Upper lobe of left lung (tissue), 6 donors: ENCODE data around the gene ANKRD23. TPM values are rescaled to one million over a fixed set of nuclear protein-coding genes. Genes with fewer than 3 reads are reported as not detected.
A peak's percentile ranks its signal among the peaks of the same experiment; 100 is the strongest.

ENCODE experiments used
- ATAC-seq, 2 donors: fragments of 200-7000 bp; cut with Tn5 transposase; one replicate each; pipeline ENCODE4 v1.9.1; 2022; ENCODE audit warnings: mild to moderate bottlenecking in 2 of 2, moderate library complexity in 2 of 2; ENCODE audit not compliant: low FRiP score in 2 of 2
- DNase-seq, 2 donors: peaks; one replicate each; pipeline ENCODE4 v3.0.0-alpha.2; 2019 to 2020
- H3K27ac ChIP-seq, 4 donors: fragments of 200-600 bp; sonication (generic); one replicate each; pipeline ENCODE4 v1.5.1; 2016 to 2019
- H3K27me3 ChIP-seq, 4 donors: fragments of 200-600 bp; sonication (generic); one replicate each; pipeline ENCODE4 v1.5.1; 2017 to 2019
- H3K36me3 ChIP-seq, 4 donors: fragments of 200-600 bp; sonication (generic); one replicate each; pipeline ENCODE4 v1.5.1; 2016 to 2019
- H3K4me1 ChIP-seq, 4 donors: fragments of 200-600 bp; sonication (generic); one replicate each; pipeline ENCODE4 v1.5.1; 2018 to 2019
- H3K4me3 ChIP-seq, 4 donors: fragments of 200-600 bp; sonication (generic); one replicate each; pipeline ENCODE4 v1.5.1; 2017 to 2019; ENCODE audit warnings: mild to moderate bottlenecking in 2 of 4, moderate library complexity in 1 of 4
- H3K9me3 ChIP-seq, 4 donors: fragments of 200-600 bp; sonication (generic); one replicate each; pipeline ENCODE4 v1.5.1; 2018 to 2019
- EP300 ChIP-seq, 4 donors: sonication (generic); formaldehyde crosslinking; IDR thresholded peaks; one replicate each; pipeline ENCODE4 v1.5.1; 2017; ENCODE audit warnings: antibody characterized with exemption in 4 of 4, control low read depth in 2 of 4
- POLR2A ChIP-seq, 4 donors: fragments of 450-650 bp; IDR thresholded peaks; one replicate each; pipeline ENCODE4 v1.5.1; 2016 to 2017; ENCODE audit warnings: antibody characterized with exemption in 4 of 4, mild to moderate bottlenecking in 2 of 4
- POLR2AphosphoS5 ChIP-seq, 2 donors: sonication (generic); formaldehyde crosslinking; IDR thresholded peaks; one replicate each; pipeline ENCODE4 v1.5.1; 2017; ENCODE audit warnings: antibody characterized with exemption in 2 of 2
- WGBS, 2 donors: methylation state at CpG; one replicate each; pipeline ENCODE4 v1.1.5; 2017 to 2018; 5-methylcytosine and 5-hydroxymethylcytosine counted together
- total RNA-seq, 6 donors: library from RNA; depleted of rRNA in 4 of 6; stranded (reverse); fragments of >200 nt in 4 of 6; gene quantifications; one replicate each; pipeline versions ENCODE4 v1.1.0 to v1.2.1, GENCODE V29; 2016 to 2021
- TF ChIP-seq, protein P1 (sequence below), 6 experiments: fragments of 450-650 bp in 4 of 6; fragments of 200-600 bp in 2 of 6; sonication (generic) in 2 of 6; IDR thresholded peaks; one replicate each; pipeline ENCODE4 v1.5.1; 2016 to 2019; ENCODE audit warnings: antibody characterized with exemption in 6 of 6
- donor health status: DM: no; HTN: no; CAD: no; lungs with moderate emphysema.
- donor health status: DM: no; HTN: yes; CAD: no; lungs with severe emphysema.

Gene ANKRD23
- total RNA-seq, 6 donors from 2014 or later = 2.0 to 27.2 (median 2.8) TPM

DNA sequence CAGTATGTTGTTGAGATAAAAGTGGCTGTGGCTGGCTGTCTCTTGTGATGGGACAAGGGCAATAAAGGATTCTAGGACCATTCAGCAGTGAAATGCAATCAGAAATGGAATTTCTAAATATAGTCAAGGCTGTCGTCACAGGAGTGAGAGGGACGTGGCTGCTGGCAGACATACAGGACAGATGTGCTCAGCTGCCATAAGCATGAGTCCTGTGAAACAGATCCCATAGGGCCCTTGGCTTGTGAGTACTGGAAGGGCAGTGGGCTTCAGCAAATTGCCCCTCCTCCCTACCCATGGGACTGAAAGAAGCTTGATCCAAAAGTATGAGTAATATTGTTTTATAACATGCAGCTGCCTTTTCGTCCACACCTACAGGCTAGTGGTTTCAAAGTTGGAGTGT is 31.9 kb downstream of the ANKRD23 start:
- H3K27me3 ChIP-seq = no peaks in the 10 kb centered on the region
- no peak overlapping the region for H3K27ac ChIP-seq
- H3K36me3 ChIP-seq = peaks cover 0 to 23% (median 3%) of the 10 kb centered on the region in 4 donors
- ATAC-seq (peak in 1 of 2 donors; percentile 18), DNase-seq (no peak)
- no peak for TF ChIP-seq POLR2A (IDR thresholded peaks at IDR 0.05)
- TF ChIP-seq POLR2AphosphoS5 (IDR thresholded peaks at IDR 0.05) = no peak
- TF ChIP-seq EP300 (IDR thresholded peaks at IDR 0.05) = no peak
- TF ChIP-seq, protein P1, sequence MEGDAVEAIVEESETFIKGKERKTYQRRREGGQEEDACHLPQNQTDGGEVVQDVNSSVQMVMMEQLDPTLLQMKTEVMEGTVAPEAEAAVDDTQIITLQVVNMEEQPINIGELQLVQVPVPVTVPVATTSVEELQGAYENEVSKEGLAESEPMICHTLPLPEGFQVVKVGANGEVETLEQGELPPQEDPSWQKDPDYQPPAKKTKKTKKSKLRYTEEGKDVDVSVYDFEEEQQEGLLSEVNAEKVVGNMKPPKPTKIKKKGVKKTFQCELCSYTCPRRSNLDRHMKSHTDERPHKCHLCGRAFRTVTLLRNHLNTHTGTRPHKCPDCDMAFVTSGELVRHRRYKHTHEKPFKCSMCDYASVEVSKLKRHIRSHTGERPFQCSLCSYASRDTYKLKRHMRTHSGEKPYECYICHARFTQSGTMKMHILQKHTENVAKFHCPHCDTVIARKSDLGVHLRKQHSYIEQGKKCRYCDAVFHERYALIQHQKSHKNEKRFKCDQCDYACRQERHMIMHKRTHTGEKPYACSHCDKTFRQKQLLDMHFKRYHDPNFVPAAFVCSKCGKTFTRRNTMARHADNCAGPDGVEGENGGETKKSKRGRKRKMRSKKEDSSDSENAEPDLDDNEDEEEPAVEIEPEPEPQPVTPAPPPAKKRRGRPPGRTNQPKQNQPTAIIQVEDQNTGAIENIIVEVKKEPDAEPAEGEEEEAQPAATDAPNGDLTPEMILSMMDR (IDR thresholded peaks at IDR 0.05) = no peak
- H3K9me3 ChIP-seq = no peaks in the 10 kb centered on the region
- H3K4me3 ChIP-seq = no peak overlapping the region
- WGBS, 2 donors = 59 to 70% methylated on average over 3 of the region's 3 CpGs
- H3K4me1 ChIP-seq = peaks cover 7 to 10% (median 7%) of the 10 kb centered on the region in 4 donors

DNA sequence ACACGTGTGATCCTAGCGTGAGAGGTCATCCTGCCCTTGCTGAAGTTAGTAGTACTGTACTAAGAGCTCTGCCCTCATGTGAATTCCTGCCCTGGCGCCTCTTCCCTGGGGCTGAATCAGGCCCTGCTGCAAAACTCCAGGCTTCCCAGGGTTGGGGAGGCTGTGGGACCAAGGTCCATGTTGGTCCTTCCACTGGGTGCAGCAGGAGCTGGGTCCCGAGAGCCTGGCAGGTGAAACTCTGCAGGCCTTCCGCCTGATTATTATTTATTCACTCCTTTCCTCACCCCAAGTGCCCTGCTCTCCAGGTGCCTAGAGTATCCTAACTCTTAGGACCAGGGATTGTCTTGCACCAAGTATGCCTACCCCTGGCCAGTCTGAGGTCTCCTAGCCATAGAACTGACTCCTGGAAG is 33.0 kb downstream of the ANKRD23 start:
- WGBS, 2 donors = 85 to 90% methylated on average over 2 to 5 of the region's 5 CpGs
- H3K4me3 ChIP-seq = no peak overlapping the region

DNA sequence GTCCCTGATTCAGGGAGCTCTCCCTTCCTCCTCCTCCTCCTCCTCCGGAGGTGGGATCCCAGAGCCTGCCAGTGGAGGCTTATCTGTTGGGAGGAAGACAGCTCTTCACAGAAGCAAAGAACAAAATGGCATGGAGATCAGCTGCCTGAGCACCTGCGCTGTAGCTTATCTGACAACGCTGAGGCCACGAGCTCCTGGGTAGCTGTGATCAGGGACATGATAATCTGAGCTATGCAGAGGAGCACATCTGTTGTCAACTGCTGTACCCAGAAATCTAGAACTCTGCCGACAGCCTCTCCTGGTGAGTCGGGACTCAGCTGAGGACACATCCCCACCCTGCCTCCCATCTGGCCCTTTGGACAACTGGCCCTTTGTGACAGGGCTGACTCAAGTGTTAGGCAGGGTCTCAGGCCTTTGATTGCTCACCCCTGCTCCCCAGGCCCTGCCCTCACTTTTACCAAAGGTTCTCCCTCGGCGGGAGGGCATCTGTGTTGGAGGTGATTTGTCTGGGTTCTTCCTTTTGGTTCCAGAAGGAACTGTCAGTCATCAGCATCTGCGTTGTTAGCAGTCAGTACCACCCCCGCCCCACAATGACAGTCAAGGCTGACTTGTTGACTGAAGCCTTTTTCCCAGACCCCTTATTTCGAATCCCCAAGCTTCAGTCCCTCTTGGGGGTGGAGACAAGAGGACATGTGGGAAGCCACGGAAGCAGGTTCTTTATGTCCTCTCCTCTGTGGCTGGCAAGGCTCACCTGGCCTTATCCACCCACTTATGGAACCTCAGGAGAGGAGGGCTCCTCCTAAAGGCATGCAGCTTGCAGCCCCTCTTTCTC is 33.7 kb downstream of the ANKRD23 start:
- no peak overlapping the region for H3K27ac ChIP-seq
- TF ChIP-seq POLR2A (IDR thresholded peaks at IDR 0.05) (no peak), EP300 (IDR thresholded peaks at IDR 0.05) (no peak), POLR2AphosphoS5 (IDR thresholded peaks at IDR 0.05) (no peak)
- TF ChIP-seq, protein P1 (IDR thresholded peaks at IDR 0.05) = no peak
- H3K36me3 ChIP-seq = peaks cover 0 to 23% (median 3%) of the 10 kb centered on the region in 4 donors
- H3K4me1 ChIP-seq = peaks cover 2 to 16% (median 6%) of the 10 kb centered on the region in 4 donors
- no peaks in the 10 kb centered on the region for H3K27me3 ChIP-seq
- no peaks in the 10 kb centered on the region for H3K9me3 ChIP-seq
- DNase-seq (no peak), ATAC-seq (no peak)
- H3K4me3 ChIP-seq = no peak overlapping the region
- WGBS, 2 donors = 88% methylated on average over 12 of the region's 12 CpGs

More for the DNA sequence above, 33.0 kb downstream of the ANKRD23 start:
- ATAC-seq (no peak), DNase-seq (no peak)
- H3K9me3 ChIP-seq = no peaks in the 10 kb centered on the region
- no peaks in the 10 kb centered on the region for H3K27me3 ChIP-seq
- H3K27ac ChIP-seq = no peak overlapping the region
- TF ChIP-seq, protein P1 (IDR thresholded peaks at IDR 0.05) = no peak
- TF ChIP-seq EP300 (IDR thresholded peaks at IDR 0.05) (no peak), POLR2AphosphoS5 (IDR thresholded peaks at IDR 0.05) (no peak), POLR2A (IDR thresholded peaks at IDR 0.05) (no peak)
- peaks cover 0 to 23% (median 3%) of the 10 kb centered on the region in 4 donors for H3K36me3 ChIP-seq
- peaks cover 7 to 17% (median 10%) of the 10 kb centered on the region in 4 donors for H3K4me1 ChIP-seq

DNA sequence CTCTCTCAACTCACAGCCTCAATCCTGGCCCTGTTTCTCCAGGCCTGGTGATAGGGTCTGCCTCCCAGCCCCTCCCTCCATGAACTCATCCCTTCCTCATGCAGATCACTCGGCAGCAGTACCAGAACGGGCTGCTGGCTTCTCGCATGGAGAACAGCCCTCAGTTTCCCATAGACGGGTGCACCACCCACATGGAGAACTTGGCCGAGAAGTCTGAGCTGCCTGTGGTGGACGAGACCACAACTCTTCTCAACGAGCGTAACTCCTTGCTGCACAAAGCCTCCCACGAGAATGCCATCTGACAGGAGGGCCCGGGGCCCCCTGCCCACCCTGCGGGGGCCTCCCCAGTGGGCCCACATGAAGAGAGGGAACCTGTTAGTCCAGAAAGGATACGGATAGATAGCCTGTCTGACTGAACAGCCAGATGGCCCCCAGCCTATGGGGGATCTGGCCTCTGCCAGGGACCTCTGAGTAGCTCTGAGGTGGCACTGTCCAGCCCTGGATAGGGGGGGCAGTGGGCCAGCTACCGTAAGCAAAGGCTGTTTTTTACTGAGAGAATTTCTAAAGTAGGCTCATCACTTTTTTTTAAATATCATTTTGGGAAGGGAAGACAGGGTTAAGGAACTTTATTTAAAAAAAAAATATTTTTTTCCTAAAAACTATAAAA is 34.5 kb downstream of the ANKRD23 start:
- ATAC-seq (peak in 1 of 2 donors; percentile 5), DNase-seq (no peak)
- no peak overlapping the region for H3K4me3 ChIP-seq
- peaks cover 0 to 26% (median 3%) of the 10 kb centered on the region in 4 donors for H3K36me3 ChIP-seq
- H3K27ac ChIP-seq = no peak overlapping the region
- no peaks in the 10 kb centered on the region for H3K9me3 ChIP-seq
- 93 to 96% methylated on average over 8 to 13 of the region's 13 CpGs for WGBS, 2 donors
- no peaks in the 10 kb centered on the region for H3K27me3 ChIP-seq
- peaks cover 0 to 13% (median 2%) of the 10 kb centered on the region in 4 donors for H3K4me1 ChIP-seq
- TF ChIP-seq EP300 (IDR thresholded peaks at IDR 0.05) (no peak), POLR2AphosphoS5 (IDR thresholded peaks at IDR 0.05) (no peak), POLR2A (IDR thresholded peaks at IDR 0.05) (no peak)
- TF ChIP-seq, protein P1 (IDR thresholded peaks at IDR 0.05) = no peak
